T-cell (primary cell): Measurements from ENCODE around the gene FLVCR2. TPM values are rescaled to one million over a fixed set of nuclear protein-coding genes. Genes with fewer than 3 reads are reported as not detected.

Source experiments
- ATAC-seq, 4 experiments: fragments of 200-7000 bp in 3 of 4; fragments of 150-1000 bp in 1 of 4; cut with Tn5 transposase; replicated peaks in 1 of 4; 1 replicate in 3 of 4; 2 replicates in 1 of 4; pipeline ENCODE4 v1.10.0; 2021; ENCODE audit warnings: moderate library complexity in 3 of 4, mild to moderate bottlenecking in 2 of 4, moderate number of reproducible peaks in 1 of 4
- CTCF ChIA-PET, 2 donors: fragments of 300-600 bp; sonication (Branson Sonifier 250); formaldehyde crosslinking; loops; one replicate each; lab custom pipeline; 2022; ENCODE audit warnings: antibody characterized with exemption in 2 of 2; lab: Charles Lee
- POLR2A ChIA-PET, 2 donors: fragments of 300-600 bp; sonication (Branson Sonifier 250); formaldehyde crosslinking; loops; one replicate each; lab custom pipeline; 2022; ENCODE audit warnings: antibody characterized with exemption in 2 of 2; lab: Charles Lee
- DNase-seq, 35 experiments: peaks; one replicate each; pipeline versions ENCODE4 v3.0.0 to v3.0.0-alpha.2; 2013 to 2023
- H3K27ac ChIP-seq: one replicate; pipeline ENCODE4 v1.5.1; 2013; ENCODE audit warnings: low read length
- H3K27me3 ChIP-seq, 2 experiments: replicated peaks in 1 of 2; 1 replicate in 1 of 2; 2 replicates in 1 of 2; pipeline versions ENCODE4 v1.6.1 to v1.7.0; 2013; ENCODE audit warnings: low read length in 1 of 2, mixed read lengths in 1 of 2; ENCODE audit not compliant: control insufficient read depth in 2 of 2, insufficient read depth in 2 of 2; ENCODE audit errors: extremely low read depth in 1 of 2
- H3K36me3 ChIP-seq, 2 donors: 1 replicate in 1 of 2; 2 replicates in 1 of 2; pipeline versions ENCODE4 v1.6.1 to v1.7.0; 2013; ENCODE audit warnings: low read length in 1 of 2; ENCODE audit not compliant: control insufficient read depth in 2 of 2, insufficient read depth in 1 of 2; ENCODE audit errors: extremely low read depth in 1 of 2
- H3K4me1 ChIP-seq, 2 experiments: 1 replicate in 1 of 2; 2 replicates in 1 of 2; pipeline versions ENCODE4 v1.6.1 to v1.7.0; 2013; ENCODE audit warnings: low read length in 2 of 2, mixed read lengths in 1 of 2; ENCODE audit not compliant: insufficient read depth in 2 of 2, control insufficient read depth in 1 of 2; ENCODE audit errors: extremely low read depth in 1 of 2
- H3K4me3 ChIP-seq, 2 donors: 1 replicate in 1 of 2; 2 replicates in 1 of 2; pipeline versions ENCODE4 v1.5.1 to v1.7.0; 2013; ENCODE audit warnings: mild to moderate bottlenecking in 2 of 2, low read length in 1 of 2, moderate library complexity in 1 of 2; ENCODE audit not compliant: control insufficient read depth in 1 of 2; ENCODE audit errors: extremely low read depth in 1 of 2
- H3K9me3 ChIP-seq: 2 replicates; pipeline ENCODE4 v1.7.0; 2013
- H3K27ac Mint-ChIP-seq, 2 donors: one replicate each; pipeline ENCODE4 v1.8.0; 2020 to 2021; ENCODE audit warnings: mild to moderate bottlenecking in 2 of 2, mixed read lengths in 2 of 2
- H3K27me3 Mint-ChIP-seq, 2 donors: one replicate each; pipeline ENCODE4 v1.8.0; 2021 to 2022; ENCODE audit warnings: mixed read lengths in 2 of 2
- H3K36me3 Mint-ChIP-seq: one replicate; pipeline ENCODE4 v1.8.0; 2021; ENCODE audit warnings: mixed read lengths
- H3K4me1 Mint-ChIP-seq, 3 donors: one replicate each; pipeline ENCODE4 v1.8.0; 2020 to 2022; ENCODE audit warnings: mixed read lengths in 3 of 3, mild to moderate bottlenecking in 1 of 3
- H3K4me3 Mint-ChIP-seq, 3 donors: one replicate each; pipeline ENCODE4 v1.8.0; 2020 to 2022; ENCODE audit warnings: mild to moderate bottlenecking in 3 of 3, mixed read lengths in 3 of 3, moderate library complexity in 3 of 3
- H3K9me3 Mint-ChIP-seq, 3 donors: one replicate each; pipeline ENCODE4 v1.8.0; 2020 to 2022; ENCODE audit warnings: mixed read lengths in 3 of 3
- WGBS: methylation state at CpG from one replicate; pipeline ENCODE4 v1.1.5; 2013; ENCODE audit warnings: missing lambda C conversion rate; ENCODE audit not compliant: insufficient coverage; 5-methylcytosine and 5-hydroxymethylcytosine counted together
- total RNA-seq, 35 experiments: library from RNA in 6 of 35; stranded (reverse) in 6 of 35; fragments of 120-200 nt in 1 of 35; gene quantifications; one replicate each; pipeline versions ENCODE4 v1.2.1 to v1.2.4 and lab custom pipeline; 2013 to 2026

Gene FLVCR2
- total RNA-seq, 5 donors from 2014 or later (not counting 1 experiment from before 2014, with no cell fraction given) = 1.1 to 7.1 (median 3.1) TPM

GRCh38 chr14:75630695-75631452 lies 52.5 kb downstream of the FLVCR2 start:
- CTCF ChIA-PET = no interaction called here
- Mint-ChIP-seq H3K36me3 (peaks cover 11% of the 10 kb centered on the region), H3K9me3 (no peaks in the 10 kb centered on the region), H3K27ac (no peak overlapping the region), H3K4me1 (no peaks in the 10 kb centered on the region), H3K4me3 (no peak overlapping the region), H3K27me3 (no peaks in the 10 kb centered on the region)
- Histone ChIP-seq H3K27me3 (no peaks in the 10 kb centered on the region), H3K4me3 (no peak overlapping the region), H3K9me3 (no peaks in the 10 kb centered on the region), H3K36me3 (no peaks in the 10 kb centered on the region), H3K27ac (no peak overlapping the region), H3K4me1 (no peaks in the 10 kb centered on the region)
- ATAC-seq (no peak), DNase-seq (no peak)
- POLR2A ChIA-PET = no interaction called here
- WGBS = 67% methylated on average over 1 of the region's 6 CpGs

DNA sequence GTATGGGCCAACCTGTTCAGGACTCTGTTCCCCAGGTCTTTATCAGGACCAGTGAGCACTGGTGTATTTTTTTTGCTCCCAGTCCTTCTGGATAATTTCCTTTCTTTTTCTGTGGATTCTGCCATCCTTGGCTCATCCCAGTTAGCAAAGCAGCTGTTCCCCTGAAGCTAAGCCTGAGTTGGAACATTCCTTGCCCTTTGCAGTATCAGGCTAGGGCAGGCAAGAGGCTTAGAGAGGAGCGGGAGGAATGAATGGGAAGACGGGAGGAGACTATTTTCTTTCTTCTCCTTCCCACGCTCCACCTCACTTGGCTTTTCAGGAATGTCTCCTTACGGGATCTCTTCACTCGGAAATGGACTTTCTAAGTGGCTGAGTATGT lies 53.0 kb downstream of the FLVCR2 start:
- peaks cover 11% of the 10 kb centered on the region for H3K36me3 Mint-ChIP-seq
- H3K9me3 Mint-ChIP-seq = no peaks in the 10 kb centered on the region
- Histone ChIP-seq H3K4me3 (no peak overlapping the region), H3K4me1 (no peaks in the 10 kb centered on the region), H3K36me3 (no peaks in the 10 kb centered on the region), H3K27me3 (no peaks in the 10 kb centered on the region), H3K27ac (no peak overlapping the region), H3K9me3 (no peaks in the 10 kb centered on the region)
- H3K27ac Mint-ChIP-seq = no peak overlapping the region
- ChIA-PET POLR2A (interaction anchor here in 1 of 2 donors (0.6 kb wide), 1 partner anchor 16 kb away, joined by 3 read pairs; no protein-coding TSS in a partner anchor), CTCF (no interaction called here)
- no peak overlapping the region for H3K4me3 Mint-ChIP-seq
- ATAC-seq (no peak), DNase-seq (no peak)
- no peaks in the 10 kb centered on the region for H3K27me3 Mint-ChIP-seq
- no peaks in the 10 kb centered on the region for H3K4me1 Mint-ChIP-seq
- 100% methylated on average over 1 of the region's 5 CpGs for WGBS

DNA sequence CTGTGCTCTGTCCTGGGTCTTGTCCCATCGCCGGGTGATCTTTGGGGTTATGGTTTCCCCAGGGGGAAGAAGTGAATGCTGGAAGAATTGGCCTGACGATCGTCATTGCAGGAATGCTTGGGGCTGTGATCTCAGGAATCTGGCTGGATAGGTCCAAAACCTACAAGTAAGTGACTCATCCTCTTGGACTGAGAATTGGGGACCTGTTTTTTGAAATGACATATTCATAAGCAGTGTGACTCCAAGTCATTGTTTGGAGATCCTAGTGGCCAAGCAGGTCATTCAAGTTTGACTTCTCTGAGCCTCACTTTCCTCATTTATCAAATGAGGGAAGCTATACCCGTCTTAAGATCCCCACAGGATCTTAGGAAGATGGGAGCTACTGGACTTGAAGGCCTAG lies 56.4 kb downstream of the FLVCR2 start:
- Mint-ChIP-seq H3K36me3 (peaks cover 29% of the 10 kb centered on the region), H3K4me1 (no peaks in the 10 kb centered on the region), H3K4me3 (no peak overlapping the region), H3K27ac (no peak overlapping the region), H3K27me3 (no peaks in the 10 kb centered on the region), H3K9me3 (no peaks in the 10 kb centered on the region)
- Histone ChIP-seq H3K4me1 (no peaks in the 10 kb centered on the region), H3K27ac (no peak overlapping the region), H3K27me3 (no peaks in the 10 kb centered on the region), H3K36me3 (no peaks in the 10 kb centered on the region), H3K9me3 (no peaks in the 10 kb centered on the region), H3K4me3 (no peak overlapping the region)
- ATAC-seq (no peak), DNase-seq (no peak)
- WGBS = 91% methylated on average over 4 of the region's 5 CpGs
- CTCF ChIA-PET = no interaction called here
- POLR2A ChIA-PET = no interaction called here

DNA sequence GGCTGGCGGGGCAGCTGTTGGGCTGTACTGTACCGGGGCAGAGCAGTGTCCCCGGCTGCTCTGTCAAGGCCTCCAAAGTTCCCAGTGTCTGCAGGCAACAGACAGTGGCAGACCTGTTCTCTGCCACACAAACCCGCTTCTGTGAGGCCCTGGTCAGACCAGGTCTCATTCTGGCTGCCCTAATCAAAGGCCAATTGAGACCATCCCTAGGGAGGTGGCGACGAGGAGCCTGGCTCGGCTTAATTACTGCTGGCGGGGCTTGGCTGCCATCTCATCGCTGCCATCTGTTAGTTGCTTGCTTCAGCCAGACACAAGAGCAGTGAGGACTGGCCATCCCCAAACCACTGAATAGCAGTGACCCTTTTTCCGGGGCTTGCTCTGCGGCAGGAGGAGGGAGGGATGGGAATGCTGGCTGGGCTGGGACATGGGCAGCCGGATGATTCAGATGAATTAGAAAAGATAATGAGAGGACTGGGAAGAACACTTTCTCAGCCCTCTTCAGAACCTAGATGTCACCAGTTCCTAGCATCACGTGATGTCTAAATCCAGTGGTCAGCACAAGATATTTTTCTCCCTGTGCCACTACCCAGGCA lies 57.8 kb downstream of the FLVCR2 start:
- Mint-ChIP-seq H3K36me3 (peaks cover 39% of the 10 kb centered on the region), H3K4me1 (no peaks in the 10 kb centered on the region), H3K27me3 (no peaks in the 10 kb centered on the region), H3K27ac (no peak overlapping the region), H3K9me3 (no peaks in the 10 kb centered on the region), H3K4me3 (no peak overlapping the region)
- no peaks in the 10 kb centered on the region for H3K27me3 ChIP-seq
- DNase-seq = no peak
- ChIA-PET POLR2A (no interaction called here), CTCF (interaction anchor here in 1 of 2 donors (0.5 kb wide), 1 partner anchor 59 kb away, joined by 3 read pairs; no protein-coding TSS in a partner anchor)
- no peaks in the 10 kb centered on the region for H3K9me3 ChIP-seq
- no peak overlapping the region for H3K27ac ChIP-seq
- 91% methylated on average over 10 of the region's 13 CpGs for WGBS
- no peak overlapping the region for H3K4me3 ChIP-seq
- no peaks in the 10 kb centered on the region for H3K4me1 ChIP-seq
- ATAC-seq = no peak
- no peaks in the 10 kb centered on the region for H3K36me3 ChIP-seq

DNA sequence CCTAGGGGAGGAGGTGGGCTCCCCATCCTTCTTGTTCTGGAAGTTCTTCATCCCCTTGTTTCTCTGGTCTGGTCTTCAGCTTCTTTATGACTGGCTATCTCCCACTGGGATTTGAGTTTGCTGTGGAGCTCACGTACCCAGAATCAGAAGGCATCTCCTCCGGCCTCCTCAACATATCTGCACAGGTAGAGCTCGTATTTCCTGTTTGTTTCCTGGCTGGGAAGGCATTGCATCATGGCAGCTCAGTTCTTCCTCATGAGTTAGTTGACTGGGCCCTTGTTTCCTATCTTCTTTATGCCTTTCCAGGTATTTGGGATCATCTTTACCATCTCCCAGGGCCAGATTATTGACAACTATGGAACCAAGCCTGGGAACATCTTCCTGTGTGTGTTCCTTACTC lies 62.5 kb downstream of the FLVCR2 start:
- ATAC-seq = no peak
- Mint-ChIP-seq H3K4me3 (no peak overlapping the region), H3K4me1 (no peaks in the 10 kb centered on the region), H3K27ac (no peak overlapping the region), H3K36me3 (peaks cover 46% of the 10 kb centered on the region), H3K27me3 (no peaks in the 10 kb centered on the region), H3K9me3 (no peaks in the 10 kb centered on the region)
- ChIA-PET CTCF (no interaction called here), POLR2A (no interaction called here)
- no peaks in the 10 kb centered on the region for H3K4me1 ChIP-seq
- no peak overlapping the region for H3K4me3 ChIP-seq
- H3K36me3 ChIP-seq = peaks cover 0 to 3% of the 10 kb centered on the region in 2 donors
- 100% methylated on average over 1 of the region's 3 CpGs for WGBS
- H3K27ac ChIP-seq = no peak overlapping the region
- no peaks in the 10 kb centered on the region for H3K9me3 ChIP-seq
- H3K27me3 ChIP-seq = no peaks in the 10 kb centered on the region
- DNase-seq = no peak

DNA sequence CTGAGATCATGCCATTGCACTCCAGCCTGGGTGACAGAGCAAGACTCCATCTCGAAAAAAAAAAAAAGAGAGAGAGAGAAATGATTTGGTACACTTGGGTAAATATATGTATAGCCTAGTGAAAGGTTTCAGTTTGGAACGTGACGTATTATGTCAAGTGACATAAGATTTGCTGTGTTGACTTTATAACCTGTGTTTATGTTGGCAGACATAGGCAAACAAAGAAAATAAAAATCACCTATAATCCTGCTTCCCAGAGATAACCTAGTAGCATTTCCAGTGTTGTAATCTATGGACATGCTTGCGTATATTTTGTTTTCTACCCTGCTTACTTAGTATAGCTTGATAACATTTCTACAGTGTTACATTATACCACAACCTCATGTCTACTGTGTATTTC lies 65.6 kb downstream of the FLVCR2 start:
- no peaks in the 10 kb centered on the region for H3K4me1 ChIP-seq
- no peak overlapping the region for H3K4me3 Mint-ChIP-seq
- WGBS = 67% methylated on average over 1 of the region's 4 CpGs
- H3K4me1 Mint-ChIP-seq = no peaks in the 10 kb centered on the region
- ATAC-seq (no peak), DNase-seq (no peak)
- no peak overlapping the region for H3K27ac ChIP-seq
- H3K9me3 ChIP-seq = no peaks in the 10 kb centered on the region
- peaks cover 41% of the 10 kb centered on the region for H3K36me3 Mint-ChIP-seq
- ChIA-PET POLR2A (no interaction called here), CTCF (interaction anchor here in 1 of 2 donors (2.0 kb wide), 1 partner anchor 10 kb away, joined by 5 read pairs; no protein-coding TSS in a partner anchor)
- no peaks in the 10 kb centered on the region for H3K9me3 Mint-ChIP-seq
- no peak overlapping the region for H3K27ac Mint-ChIP-seq
- no peak overlapping the region for H3K4me3 ChIP-seq
- no peaks in the 10 kb centered on the region for H3K27me3 ChIP-seq
- peaks cover 0 to 27% of the 10 kb centered on the region in 2 donors for H3K36me3 ChIP-seq
- H3K27me3 Mint-ChIP-seq = no peaks in the 10 kb centered on the region
